Stimulated activated CD8-positive, alpha-beta memory T cell treated with anti-CD3 and anti-CD28 coated beads, Interleukin-4, amount 100 ng/mL, for 4 hours (primary cell): ENCODE data around the gene SEMA3C.

Source experiments
- DNase-seq, 2 donors: peaks; one replicate each; pipeline ENCODE4 v3.0.0-alpha.2; 2020; ENCODE audit warnings: low read depth in 2 of 2, low spot score in 1 of 2

Gene SEMA3C

DNA sequence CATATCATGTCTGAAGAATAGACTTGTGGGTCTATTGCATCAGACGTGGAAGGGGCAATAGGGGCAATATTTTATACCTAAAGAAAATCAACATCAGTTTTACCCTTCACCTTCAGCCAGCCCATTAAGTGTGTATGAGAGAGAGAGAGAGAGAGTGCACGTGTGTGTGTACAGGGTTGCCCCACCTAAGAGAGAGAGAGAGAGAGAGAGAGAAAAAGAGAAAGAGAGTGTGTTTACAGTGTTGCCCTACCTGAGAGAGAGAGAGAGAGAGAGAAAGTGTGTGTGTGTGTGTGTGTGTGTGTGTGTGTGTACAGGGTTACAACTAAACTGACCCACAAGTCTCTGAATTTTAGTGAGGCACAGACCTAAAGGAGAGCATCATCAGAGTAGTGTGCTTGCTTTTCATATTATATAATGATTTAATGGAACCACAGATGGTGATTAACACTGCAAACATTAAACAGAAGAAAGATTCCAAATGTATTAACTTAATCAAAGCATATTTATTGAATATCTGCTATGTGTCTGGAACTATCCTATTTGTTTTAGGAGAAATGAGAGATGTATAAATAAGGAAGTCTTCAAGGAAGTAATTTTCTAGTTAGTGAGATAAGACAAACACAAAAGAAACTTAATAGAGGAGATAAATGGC lies 213.6 kb downstream of the SEMA3C start:
- DNase-seq, result no peak

DNA sequence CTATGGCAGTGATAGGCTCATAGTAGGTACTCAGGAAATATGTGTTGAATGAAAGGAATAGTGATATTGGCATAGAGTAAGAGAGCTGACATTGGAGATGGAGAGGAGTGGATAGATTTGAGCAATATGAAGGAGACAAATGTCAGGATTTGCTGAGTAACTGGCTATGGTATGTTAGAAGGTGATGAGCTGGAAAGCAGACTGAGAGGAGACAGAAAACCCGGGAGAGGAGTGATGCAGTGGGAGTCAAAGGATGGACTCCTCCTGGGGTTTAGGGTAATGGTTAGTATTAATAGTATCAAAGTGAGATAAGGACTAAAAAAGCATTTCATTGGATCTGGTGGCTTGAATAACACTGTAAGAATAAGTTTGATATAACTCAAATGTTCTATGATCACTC lies 215.6 kb downstream of the SEMA3C start:
- DNase-seq, result no peak

DNA sequence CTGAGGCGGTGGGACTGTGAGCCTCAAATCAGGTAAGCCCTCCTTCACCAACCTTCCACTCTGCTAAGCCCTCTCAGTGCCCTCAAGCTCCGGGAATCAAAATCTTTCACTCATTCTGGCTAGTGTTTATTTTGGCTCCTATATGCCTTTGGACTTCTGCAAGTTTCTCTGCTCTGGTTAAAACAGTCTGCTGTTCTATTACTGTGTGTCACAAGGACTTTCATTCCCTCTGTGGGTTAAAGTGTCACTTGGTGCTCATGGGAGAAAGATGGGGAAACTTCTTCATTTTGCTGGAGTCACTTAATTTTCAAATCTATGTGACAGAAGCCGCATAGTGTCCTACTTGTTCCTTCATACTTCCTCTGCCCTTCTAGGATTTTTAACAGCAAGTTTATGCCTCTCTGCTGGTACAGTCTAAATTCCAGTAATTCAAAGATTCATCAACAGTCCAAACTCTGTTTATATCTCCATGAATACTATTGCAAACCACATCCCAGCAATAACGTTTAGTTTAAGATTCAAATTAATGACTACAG lies 219.1 kb downstream of the SEMA3C start:
- DNase-seq, result no peak

GRCh38 chr7:80699045-80699638 lies 219.7 kb downstream of the SEMA3C start:
- no peak for DNase-seq
